Right lobe of liver (tissue), 4 donors: ENCODE measurements around the gene ART4.

Source experiments
- POLR2A ChIP-seq: fragments of 450-650 bp; IDR thresholded peaks from one replicate; pipeline ENCODE4 v1.6.1; 2017; ENCODE audit warnings: antibody characterized with exemption, mild to moderate bottlenecking
- TF ChIP-seq, protein P1 (sequence below), 4 donors: fragments of 200-600 bp in 3 of 4; fragments of 450-650 bp in 1 of 4; IDR thresholded peaks; one replicate each; pipeline versions ENCODE4 v1.5.1 to v1.8.0; 2016 to 2022; ENCODE audit warnings: antibody characterized with exemption in 4 of 4, mild to moderate bottlenecking in 2 of 4
- donor health status: DM: no; HTN: no; CAD: no.
- donor health status: DM: no; HTN: no; CAD: no.
- donor health status: DM: no; HTN: yes; CAD: no.

DNA sequence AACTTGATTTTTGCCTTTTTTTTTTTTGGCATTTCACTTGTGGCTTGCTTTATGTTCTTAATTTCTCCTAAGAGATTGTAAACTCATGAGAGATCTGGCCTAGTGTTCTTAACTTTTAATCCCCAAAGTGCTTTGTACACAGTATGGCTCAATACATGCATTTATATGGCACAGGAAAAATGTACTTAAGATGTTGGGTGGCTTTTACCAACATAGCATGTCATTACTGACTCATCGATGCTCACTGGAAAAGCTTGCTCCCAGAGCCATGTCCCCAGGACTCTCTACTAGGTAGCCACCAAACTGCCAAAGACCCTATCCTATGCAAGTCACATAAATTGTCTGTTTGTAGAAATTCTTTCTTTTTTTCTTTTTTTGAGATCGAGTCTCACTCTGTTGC is 16.3 kb downstream of the ART4 start:
- TF ChIP-seq, protein P1, sequence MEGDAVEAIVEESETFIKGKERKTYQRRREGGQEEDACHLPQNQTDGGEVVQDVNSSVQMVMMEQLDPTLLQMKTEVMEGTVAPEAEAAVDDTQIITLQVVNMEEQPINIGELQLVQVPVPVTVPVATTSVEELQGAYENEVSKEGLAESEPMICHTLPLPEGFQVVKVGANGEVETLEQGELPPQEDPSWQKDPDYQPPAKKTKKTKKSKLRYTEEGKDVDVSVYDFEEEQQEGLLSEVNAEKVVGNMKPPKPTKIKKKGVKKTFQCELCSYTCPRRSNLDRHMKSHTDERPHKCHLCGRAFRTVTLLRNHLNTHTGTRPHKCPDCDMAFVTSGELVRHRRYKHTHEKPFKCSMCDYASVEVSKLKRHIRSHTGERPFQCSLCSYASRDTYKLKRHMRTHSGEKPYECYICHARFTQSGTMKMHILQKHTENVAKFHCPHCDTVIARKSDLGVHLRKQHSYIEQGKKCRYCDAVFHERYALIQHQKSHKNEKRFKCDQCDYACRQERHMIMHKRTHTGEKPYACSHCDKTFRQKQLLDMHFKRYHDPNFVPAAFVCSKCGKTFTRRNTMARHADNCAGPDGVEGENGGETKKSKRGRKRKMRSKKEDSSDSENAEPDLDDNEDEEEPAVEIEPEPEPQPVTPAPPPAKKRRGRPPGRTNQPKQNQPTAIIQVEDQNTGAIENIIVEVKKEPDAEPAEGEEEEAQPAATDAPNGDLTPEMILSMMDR (IDR thresholded peaks at IDR 0.05), result no peak
- TF ChIP-seq POLR2A, result no peak
